AG20443 (cell line): ENCODE measurements around the gene RNF227.
A peak's percentile ranks its signal among the peaks of the same experiment; 100 is the strongest.

Experiments
- DNase-seq: peaks from one replicate; pipeline ENCODE4 v3.0.0; 2012; ENCODE audit warnings: low spot score, mixed read lengths

RNF227 gene

GRCh38 chr17:7889166-7889955 lies 26.7 kb downstream of the RNF227 start:
- peak; percentile 94 for DNase-seq

- DNase-seq, result no peak
Measured at GRCh38 chr17:7888184-7888920, 27.7 kb downstream of the RNF227 start, which contains the start of gene CHD3. TSS of gene CHD3 (plus strand) at chr17:7888789. CDS start at chr17:7889001, 212 bp downstream.

GRCh38 chr17:7887482-7888183 lies 28.5 kb downstream of the RNF227 start:
- peak; percentile 96 for DNase-seq

- no peak for DNase-seq
Measured at GRCh38 chr17:7887038-7887481, 29.0 kb downstream of the RNF227 start.

GRCh38 chr17:7886227-7887037 lies 29.7 kb downstream of the RNF227 start:
- peak; percentile 27 for DNase-seq

GRCh38 chr17:7885367-7886226 lies 30.5 kb downstream of the RNF227 start:
- DNase-seq, result peak; percentile 51

- peak; percentile 38 for DNase-seq
Measured at GRCh38 chr17:7884581-7885366, 31.3 kb downstream of the RNF227 start.

GRCh38 chr17:7883781-7884386 lies 32.2 kb downstream of the RNF227 start:
- peak; percentile 27 for DNase-seq

GRCh38 chr17:7882629-7883028 lies 33.5 kb downstream of the RNF227 start:
- no peak for DNase-seq

GRCh38 chr17:7882068-7882467 lies 34.0 kb downstream of the RNF227 start:
- DNase-seq, result no peak

GRCh38 chr17:7881276-7882054 lies 34.6 kb downstream of the RNF227 start:
- DNase-seq, result no peak

- DNase-seq, result no peak
Measured at GRCh38 chr17:7880076-7880868, 35.8 kb downstream of the RNF227 start.

- no peak for DNase-seq
Measured at GRCh38 chr17:7878234-7878633, 37.9 kb downstream of the RNF227 start.

GRCh38 chr17:7875804-7876370 lies 40.2 kb downstream of the RNF227 start:
- no peak for DNase-seq

- no peak for DNase-seq
Measured at GRCh38 chr17:7873051-7873450, 43.0 kb downstream of the RNF227 start.

GRCh38 chr17:7867881-7868329 lies 48.2 kb downstream of the RNF227 start:
- no peak for DNase-seq

GRCh38 chr17:7864995-7865650 lies 51.0 kb downstream of the RNF227 start:
- no peak for DNase-seq
